Activated CD4-positive, alpha-beta T cell treated with anti-CD3 and anti-CD28 coated beads for 24 hours (primary cell): ENCODE measurements around the gene ATXN7.

Experiments used
- DNase-seq, 2 donors: peaks; one replicate each; pipeline ENCODE4 v3.0.0-alpha.2; 2020; ENCODE audit warnings: low read depth in 2 of 2

ATXN7 gene

DNA sequence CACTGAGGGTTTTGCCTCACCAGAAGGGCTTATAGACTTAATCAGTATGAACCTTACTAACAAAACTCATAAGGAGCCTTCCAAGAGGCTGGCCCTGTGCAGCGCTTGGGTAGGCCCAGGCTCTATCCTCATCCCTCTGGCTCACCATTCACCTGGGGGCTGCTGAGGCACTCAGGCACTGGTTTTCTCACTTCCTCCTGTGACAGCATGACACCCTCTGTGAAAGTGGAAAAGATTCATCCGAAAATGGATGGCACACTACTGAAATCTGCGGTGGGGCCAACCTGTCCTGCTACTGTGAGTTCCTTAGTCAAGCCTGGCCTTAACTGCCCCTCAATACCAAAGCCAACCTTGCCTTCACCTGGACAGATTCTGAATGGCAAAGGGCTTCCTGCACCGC is 118.3 kb downstream of the ATXN7 start:
- no peak for DNase-seq

DNA sequence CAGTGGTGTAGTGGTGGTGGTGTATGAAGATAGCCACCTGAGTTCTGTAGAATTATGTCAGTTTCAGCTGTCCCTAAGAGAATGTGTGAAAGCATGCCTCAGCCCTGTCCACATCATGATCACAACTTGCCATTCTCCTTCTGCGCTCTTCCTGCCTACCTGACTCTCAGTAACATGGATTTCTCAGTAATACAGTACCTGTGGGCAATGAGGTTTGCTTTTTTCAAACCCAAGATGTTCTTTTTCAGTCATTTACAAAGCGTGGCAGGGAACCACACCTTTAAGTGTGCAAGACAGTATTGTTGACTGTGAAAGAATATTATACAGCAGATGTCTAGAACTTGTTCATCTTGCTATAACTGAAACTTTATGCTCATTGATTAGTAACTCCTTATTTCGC is 120.7 kb downstream of the ATXN7 start:
- no peak for DNase-seq

DNA sequence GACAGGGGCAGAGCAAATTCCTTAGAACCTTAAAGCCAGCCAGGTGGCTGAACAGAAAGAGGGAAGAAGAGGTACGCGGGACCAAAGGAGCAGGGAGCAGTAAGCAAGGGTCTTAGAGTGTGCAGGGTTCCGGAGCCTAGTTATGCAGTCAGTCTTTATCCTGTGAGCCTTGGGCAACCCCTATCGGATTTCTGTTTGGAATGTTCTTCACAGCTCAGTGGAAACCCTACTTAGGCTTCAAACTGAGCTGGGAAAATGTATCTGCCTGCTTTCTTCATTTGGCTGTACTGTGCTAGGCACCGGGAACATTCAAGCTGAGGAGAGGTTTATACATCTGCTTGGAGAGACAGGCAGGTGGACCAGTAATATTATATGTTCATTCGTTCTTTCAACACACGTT is 122.5 kb downstream of the ATXN7 start:
- no peak for DNase-seq

DNA sequence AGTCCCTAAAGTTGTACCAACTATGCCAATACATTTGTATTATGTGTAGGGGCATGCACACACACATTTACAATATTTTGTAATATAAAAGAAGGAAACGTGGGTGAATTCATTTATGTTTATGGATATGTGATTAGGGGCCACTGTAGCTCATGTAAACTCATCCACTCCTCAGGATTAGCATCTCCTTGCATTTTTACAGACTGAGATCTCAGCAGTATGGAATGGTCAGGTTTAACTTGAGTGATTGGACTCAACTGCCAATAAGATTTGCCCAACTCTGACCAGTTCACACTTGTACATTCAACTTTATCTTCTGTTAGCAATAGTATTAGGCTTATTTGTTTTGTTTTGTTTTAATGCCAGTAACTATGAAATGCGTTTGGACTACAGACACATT is 123.2 kb downstream of the ATXN7 start:
- no peak for DNase-seq

DNA sequence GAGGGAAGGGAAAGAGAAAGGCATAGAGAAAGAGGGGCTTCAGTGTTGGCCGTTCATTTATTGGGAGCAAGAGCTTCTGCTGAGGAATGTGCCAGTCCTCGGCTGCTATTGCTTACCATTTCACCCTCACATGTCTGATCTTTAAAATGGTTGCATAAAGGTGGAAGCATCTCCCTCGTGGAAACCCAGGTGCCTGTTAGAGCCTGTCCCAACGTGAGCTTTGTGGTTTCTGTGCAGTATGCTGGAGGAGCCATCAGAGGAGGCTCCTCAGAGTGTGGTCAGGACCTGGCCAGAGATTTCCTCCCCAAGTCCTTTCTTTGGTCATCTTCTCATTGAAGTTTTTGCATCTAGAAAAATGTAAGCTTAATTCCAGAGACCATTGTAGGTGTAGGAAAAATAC is 125.3 kb downstream of the ATXN7 start:
- no peak for DNase-seq

DNA sequence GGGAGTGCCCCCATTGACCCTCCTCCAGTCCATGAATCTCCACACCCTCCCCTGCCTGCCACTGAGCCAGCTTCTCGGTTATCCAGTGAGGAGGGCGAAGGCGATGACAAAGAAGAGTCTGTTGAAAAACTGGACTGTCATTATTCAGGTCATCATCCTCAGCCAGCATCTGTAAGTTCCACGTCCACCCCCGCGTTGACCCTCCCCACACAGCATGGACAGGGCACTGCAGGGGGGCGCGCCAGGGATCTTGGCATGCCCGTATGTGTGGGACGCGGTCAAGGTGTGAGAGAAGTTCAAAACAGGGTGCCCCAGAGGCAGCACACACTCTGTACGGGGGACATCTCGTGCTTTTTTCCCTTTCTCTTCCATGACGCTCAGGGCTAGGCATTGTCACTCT is 126.5 kb downstream of the ATXN7 start:
- DNase-seq: no peak

DNA sequence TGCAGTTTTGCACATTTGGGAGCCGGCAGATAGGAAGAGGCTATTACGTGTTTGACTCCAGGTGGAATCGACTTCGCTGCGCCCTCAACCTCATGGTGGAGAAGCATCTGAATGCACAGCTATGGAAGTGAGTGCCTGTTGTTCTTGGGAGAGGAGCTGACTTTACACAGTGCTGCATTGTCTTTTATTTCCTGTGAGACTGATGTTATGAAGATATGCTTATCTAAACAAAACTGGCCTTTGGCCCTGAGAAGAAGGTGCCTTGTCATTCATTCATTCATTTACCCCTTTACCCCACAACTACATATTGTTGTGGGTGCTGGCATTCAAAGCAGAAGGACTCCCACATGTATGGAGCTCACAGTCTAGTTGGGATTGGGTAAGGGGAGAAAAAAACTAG is 127.1 kb downstream of the ATXN7 start:
- no peak for DNase-seq

DNA sequence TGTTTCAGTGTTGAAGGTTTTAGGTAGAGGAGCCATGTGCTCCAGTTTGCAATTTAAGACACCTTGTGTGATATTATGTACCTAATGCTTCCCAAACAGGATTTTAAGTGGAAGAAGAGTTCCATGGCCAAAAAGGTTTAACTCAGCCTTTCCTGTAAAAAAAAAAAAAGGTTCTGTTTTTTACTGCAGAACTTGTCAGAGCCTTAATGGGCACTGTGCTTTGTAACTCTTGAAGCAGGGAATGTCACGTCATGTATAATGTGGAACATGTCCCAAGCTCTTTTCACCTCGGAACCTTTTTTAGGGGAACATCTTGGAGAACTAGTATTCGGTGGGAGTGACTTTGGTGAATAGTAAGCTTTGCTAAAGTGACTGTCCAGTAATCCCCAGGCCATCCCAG is 128.0 kb downstream of the ATXN7 start:
- no peak for DNase-seq

DNA sequence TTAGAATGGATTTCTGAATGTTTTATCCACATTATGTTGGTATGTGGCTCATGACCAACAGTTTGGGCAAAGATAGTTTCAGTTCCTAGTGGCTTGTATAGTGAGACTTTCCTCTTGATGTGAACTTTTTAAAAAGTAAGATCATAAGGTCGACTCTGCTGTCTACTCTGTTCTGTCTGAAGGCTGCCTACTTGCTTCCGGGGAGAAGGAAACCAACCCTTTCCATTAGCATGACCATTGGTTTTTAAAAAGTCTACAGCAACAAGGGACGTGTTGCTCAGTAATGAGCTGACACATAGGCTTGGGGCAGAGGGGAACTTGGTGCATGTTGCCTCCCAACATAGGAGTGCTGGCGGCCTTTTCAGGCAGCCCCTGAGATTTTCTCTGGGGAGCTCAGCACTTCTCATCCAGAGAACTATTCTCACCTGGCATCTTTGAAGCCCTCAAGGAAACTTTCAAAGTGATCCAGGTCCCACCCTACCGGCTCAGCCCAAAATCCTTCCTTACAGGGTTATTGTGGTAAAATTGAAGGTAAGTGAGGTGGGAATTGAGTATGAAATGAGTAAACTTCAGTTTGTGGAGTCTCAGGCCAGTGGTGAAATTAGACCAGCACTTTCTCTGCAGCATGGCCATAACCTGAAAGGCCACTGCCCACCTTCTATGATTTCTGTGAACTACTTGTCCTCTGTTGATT is 129.0 kb downstream of the ATXN7 start:
- no peak for DNase-seq

DNA sequence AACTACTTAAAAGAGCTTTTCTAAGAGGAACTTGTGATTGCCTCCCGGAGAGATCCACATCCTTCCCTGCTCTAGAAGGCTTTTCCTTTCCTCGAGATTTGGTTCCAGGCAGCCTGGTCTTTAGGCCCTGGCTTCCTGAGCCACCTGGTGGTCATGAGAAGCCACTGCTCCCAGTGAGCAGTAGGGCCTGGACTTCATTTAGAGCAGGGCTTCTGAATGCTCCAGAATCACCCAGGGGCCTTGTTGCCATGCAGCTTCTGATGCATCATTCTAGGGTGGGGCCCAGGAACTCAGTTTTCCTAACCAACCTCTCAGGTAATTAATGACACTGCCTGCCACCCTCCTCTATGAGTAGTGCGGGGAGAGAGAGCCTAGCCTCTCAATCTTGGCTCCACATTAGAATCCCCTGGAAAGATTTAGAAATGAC is 130.0 kb downstream of the ATXN7 start:
- peak; percentile 15 to 33 for DNase-seq

DNA sequence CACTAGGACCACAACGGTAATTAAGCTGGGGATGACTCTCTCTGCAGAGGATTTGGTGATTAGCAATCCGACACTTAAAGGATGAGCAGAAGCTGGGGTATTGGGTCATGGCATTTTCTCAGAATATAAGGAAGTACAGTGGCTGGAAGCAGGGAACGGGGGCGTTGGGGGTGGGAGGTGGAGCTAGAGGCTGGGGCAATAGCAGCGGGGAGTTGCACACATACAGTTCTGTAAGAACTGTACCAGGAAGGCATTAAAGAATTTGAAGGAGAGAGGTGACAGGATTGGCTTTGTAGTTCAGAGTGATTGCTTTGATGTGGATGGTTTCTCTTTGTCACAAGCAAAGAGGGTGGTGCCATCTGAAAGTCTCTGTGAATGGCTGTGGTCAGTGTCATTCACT is 131.4 kb downstream of the ATXN7 start:
- DNase-seq: no peak

DNA sequence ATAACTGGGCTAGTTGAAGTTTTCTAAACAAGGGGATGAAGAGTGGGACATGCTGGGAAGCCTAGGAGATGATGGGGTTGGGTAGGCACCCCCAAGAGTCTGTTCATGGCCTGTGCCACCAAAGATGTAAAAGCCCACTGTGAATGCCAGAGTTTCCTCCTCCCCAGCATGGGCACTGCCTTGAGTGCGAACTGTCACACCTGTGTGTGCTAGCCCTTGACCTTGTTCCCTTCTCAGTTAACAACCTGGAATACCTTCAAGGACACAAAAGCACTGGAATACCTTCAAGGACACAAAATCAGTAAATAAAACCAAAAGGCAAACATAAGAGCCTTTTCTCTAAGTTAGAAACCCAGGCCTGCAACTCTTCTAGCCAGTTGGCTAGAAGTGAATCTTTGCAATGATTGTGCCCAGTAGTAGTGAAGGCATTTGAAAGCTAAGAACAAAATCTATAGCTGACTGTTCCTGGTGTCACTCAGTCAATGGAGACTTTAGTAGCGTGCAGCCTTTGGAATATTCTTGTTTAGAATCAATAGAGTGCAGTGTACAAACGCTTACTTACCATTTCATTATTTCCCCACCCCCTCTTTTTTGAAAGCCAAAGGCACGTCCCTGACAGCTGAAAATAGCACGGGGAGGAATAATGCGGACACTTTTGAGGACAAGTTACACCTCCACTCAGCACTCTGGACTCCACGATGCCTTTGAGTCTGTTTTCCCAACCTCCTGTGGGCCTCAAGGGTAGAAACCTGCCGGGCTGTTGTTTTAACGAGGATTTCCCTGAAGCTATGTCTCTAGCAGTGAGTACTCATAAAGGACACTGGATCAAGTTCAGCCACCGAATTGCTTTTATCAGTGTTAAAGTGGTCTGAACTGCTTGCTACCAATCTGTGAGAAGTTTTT is 135.4 kb downstream of the ATXN7 start:
- no peak for DNase-seq

DNA sequence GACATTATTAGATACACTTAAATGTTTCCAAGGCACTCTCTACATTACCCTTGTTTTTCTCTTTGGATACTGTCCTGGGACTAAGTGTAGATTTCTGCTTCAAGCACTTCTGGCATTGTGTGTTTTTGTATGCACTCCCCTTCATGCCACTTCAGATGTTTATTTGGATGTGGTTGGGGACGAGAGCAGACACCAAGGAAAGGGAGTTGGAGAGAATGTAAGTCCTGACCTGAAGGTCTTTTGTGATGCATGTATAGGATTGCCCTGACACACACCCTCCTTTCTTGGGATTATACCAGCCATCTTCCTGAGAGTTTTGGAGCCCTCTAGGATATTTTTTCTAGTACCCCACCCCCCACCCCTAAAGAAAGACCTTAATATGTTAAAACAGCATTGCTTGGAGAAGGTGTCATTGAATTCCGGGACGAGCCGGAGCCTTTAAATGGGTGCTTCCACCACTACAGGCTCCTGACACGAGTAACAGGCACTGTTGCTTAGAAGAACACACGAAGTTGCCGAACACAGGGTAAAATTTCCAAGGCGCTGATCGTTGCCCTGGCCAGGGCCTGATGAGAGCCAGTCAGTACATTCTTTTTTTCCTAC is 136.9 kb downstream of the ATXN7 start:
- no peak for DNase-seq

DNA sequence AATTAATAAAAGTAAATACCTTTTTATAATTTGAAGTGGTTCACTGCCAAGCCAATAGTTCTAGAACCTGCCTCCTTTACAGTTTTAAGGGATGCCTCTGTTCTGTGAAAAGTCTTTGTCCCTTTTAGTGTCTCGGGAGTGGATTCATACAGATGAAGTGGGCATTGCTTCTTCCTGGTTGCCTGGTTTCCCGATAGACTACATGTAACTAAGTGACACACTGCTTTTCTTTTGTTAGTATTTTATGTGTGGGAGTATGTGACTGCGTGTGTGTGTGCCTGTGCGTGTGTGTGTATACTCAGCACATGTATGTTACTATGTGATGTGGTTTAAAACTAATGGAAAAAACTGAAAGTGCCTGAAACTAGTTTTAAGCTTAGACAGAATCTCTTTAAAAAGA is 138.6 kb downstream of the ATXN7 start:
- no peak for DNase-seq

DNA sequence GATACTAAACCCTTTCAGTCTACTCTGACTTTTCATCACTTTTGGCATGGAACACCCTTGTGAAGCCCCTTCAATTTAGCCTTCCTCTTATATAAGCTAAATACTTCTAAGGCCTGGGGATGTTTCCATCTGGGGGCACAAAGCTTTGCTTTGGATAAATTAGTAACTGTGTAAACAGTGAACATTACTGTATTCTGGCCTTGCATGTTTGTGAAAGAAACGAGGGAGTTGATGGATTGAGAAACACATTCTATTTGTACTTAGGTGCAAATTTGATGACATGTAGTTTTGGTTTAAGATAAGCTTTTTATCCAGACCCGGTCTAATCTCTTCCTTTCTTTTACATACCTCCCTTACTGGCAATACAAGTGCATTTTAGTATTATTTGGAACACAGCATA is 139.9 kb downstream of the ATXN7 start:
- no peak for DNase-seq

DNA sequence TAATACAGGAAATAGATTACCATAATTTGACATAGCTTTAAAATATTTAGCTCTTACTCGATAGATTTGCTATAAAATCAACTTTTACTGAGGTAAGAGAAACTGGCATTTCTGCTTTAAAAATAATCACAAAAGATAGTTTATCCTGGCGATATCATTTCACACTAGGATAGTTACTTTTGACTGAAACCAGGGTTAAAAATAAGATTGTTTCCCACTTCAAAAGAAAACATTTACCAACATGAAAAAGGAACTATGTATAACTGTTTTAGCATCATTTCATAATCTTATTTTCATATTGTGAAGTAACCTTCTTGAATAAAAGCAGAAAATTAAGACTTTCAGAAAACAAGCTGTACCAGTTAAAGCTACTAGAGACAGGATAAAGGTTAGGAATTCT is 144.3 kb downstream of the ATXN7 start:
- no peak for DNase-seq

DNA sequence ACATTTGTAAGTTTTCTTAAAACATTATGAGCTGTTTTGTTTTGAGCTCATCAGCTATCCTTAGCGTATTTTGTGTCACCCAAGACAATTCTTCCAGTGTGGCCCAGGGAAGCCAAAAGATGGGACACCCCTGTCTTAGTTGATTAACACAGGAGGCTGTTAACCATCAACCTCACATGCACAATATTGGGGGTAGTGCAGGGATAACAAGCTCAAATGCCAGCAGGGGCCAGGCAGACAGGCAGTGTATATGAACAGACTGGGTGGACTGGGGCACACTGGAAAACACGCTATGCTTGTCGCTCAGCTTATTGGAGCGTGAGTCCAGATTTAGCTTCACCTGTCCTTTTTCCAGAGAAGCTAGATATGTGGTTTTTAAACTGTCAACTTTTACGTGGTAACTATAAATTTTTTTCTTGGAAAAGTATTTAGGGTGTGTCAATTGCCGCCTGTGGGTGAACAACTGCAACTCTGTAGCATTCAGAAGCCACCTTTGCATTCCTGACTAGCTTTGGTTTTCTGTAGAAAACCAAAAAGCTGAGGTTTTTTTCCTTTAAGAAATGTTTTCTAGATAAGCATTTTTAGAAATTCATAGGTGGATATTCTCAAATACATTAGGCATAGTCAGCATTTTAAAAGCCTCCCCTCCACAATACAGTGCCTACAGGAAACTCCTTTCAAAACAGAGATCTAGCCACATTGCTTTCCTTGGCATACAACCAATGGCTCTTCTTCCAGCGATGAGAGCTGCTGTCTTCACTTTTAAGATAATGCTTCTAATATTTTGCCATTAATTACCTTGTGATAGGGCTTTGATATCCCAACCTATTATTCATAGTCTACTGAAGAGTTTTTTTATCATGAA is 145.1 kb downstream of the ATXN7 start:
- no peak for DNase-seq

DNA sequence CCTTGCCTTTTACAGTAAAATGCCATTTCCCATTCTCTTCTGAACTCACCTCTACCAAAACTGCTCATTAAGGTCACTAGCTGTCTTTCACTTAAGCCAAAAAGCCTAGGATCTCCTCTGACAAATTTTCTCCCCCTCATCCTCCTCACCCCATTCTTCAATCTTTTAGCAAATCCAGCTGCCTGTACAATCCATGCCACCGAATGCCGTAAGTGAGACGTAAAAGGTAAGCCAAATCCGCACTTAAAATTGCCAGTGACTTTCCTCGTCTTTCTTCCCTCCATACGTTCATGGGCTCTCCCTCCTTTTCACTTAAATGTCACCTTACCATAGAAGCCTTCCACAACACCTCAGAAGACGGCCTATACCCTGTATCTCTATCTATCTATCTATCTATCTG is 145.9 kb downstream of the ATXN7 start:
- DNase-seq: no peak

DNA sequence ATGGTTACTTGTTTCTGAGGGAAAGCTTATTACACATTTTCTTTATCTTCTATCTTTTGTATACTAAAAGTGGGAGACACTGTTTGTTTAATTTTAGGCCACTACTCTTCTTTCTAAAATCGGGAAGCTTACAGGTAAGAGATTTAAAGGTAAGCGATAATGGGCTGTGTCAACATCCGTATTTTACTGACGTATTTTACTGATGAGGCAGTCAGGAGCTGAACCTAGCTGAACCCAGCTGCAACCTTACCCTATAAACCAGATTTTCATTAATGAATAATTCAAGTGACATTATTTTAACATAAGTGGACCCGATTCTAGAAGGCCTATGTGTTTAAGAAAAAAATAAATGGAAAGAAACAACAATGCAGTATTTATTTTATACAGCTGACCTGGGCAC is 146.5 kb downstream of the ATXN7 start:
- no peak for DNase-seq

DNA sequence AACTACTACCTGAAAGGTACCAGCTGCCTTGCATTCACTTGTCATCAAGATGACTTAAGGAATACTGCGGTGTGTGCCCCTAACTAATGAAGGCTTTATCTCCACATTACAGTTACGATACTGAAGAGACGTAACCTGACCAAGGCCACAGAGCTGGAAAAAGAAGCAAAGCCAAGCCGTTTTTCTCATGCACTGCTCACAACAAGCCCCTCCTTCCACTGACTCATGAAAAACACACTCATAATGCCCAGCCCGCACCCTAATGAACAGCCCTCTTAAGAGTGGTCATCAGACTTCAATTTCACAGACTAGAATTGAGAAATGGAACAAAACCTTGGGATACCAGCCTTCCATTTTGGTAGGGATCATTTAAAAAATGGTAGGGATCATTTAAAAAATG is 148.0 kb downstream of the ATXN7 start:
- DNase-seq: no peak

DNA sequence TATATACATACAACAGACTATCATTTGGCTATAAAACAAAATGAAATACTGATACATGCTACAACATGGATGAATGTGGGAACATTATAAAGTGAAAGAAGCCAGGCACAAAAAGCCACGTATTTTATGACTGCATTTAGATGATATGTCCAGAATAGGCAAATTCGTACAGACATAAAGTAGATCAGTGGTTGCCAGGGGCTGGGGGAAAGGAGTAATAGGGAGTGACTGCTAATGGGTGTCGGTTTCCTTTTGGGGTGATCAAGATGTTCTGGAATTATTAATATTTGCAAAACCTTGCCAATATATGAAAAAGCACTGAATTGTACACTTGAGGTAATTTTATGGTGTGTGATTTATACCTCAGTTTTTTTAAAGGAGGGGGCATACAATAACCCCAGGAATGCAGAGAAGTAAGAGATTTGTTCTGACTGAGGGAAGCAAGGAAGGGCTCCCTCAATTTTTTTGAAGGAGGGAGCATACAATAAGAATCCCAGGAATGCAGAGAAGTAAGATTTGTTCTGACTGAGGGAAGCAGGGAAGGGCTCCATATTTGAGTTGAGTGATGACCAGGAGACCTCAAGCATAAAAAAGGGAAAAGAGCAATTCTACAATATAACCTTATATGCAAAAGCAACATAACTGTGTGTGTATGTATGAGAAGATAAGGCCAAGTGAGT is 153.4 kb downstream of the ATXN7 start:
- no peak for DNase-seq
